ENCODE results near the gene RFT1.

The RFT1 gene

DNA sequence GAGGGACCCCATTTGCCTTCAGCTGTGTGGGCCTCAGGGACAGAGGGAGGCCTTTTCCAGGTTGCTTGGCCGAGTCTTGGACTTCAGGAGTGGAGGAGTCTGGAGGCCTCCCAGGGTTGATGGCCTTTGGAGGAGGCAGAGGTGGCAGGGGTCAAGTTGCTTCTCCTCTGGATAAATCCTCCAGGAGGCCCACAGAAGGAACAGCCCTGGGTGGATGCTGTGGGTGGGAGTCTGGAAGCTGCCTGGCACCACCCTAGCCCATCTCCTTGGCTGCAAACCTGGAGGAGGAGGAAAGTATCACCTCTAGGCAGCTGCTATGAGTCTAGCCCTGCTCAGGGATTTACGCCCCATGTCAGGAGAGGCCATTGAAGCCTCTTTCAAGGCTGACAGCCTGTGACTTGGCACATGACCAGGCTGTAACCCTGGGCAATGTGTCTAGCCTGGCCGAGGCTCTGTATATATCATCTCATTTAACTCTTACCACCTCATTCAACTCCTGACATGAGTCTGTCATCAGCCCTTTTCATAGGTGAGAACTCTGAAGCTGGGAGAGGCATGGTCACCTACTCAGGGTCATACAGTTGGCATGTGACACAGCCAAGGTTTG is 27.8 kb upstream of the RFT1 start:
- ATAC-seq, result no peak
- TF ChIP-seq CSDC2 (CRISPR knock-in tag; IDR thresholded peaks at IDR 0.05) (no peak), ZNF70 (CRISPR knock-in tag; IDR thresholded peaks at IDR 0.05) (no peak), SNAI2 (CRISPR knock-in tag; IDR thresholded peaks at IDR 0.05) (no peak), BACH2 (CRISPR knock-in tag; IDR thresholded peaks at IDR 0.05; ENCODE audit: borderline replicate concordance) (no peak), ZC3H10 (CRISPR knock-in tag; IDR thresholded peaks at IDR 0.05) (no peak), RARB (CRISPR knock-in tag; IDR thresholded peaks at IDR 0.05) (no peak), CREB5 (CRISPR knock-in tag; IDR thresholded peaks at IDR 0.05; ENCODE audit: low read depth) (no peak), ZFP3 (CRISPR knock-in tag; IDR thresholded peaks at IDR 0.05) (no peak), TCF4 (CRISPR knock-in tag; IDR thresholded peaks at IDR 0.05; ENCODE audit: borderline replicate concordance) (no peak), TSHZ2 (CRISPR knock-in tag; IDR thresholded peaks at IDR 0.05) (no peak), ZNF8 (CRISPR knock-in tag; IDR thresholded peaks at IDR 0.05) (no peak), ESRRG (CRISPR knock-in tag; IDR thresholded peaks at IDR 0.05) (no peak), OSR1 (CRISPR knock-in tag; IDR thresholded peaks at IDR 0.05) (no peak), PATZ1 (CRISPR knock-in tag; IDR thresholded peaks at IDR 0.05; ENCODE audit: borderline replicate concordance) (no peak), PPARA (CRISPR knock-in tag; IDR thresholded peaks at IDR 0.05; ENCODE audit: borderline replicate concordance) (no peak)

DNA sequence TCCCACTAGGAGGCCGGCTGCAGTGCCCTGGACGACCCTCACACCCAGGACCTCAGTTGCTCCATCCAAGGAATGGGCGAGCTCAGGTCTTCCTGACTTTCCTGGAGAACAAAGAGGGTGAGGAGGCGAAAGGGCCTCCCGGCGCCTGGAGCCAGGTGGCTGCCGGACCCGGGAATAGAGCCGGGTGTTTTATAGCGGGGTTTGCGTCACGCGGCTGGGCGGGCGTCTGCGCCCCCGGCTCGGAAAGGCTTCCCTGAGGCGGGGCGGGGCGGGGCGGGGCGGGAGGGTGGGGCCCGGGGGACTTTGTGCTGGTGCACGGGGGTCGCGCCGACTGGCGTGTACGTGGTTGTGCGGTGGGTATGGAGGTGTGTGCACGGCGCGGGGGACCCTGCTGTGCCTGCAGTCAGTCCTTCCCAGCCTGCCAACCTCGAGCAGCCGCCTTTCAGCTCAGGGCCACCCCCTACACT is 26.2 kb upstream of the RFT1 start:
- ATAC-seq, result no peak

More for the DNA sequence above, 26.2 kb upstream of the RFT1 start:
- TF ChIP-seq TCF4 (CRISPR knock-in tag; IDR thresholded peaks at IDR 0.05; ENCODE audit: borderline replicate concordance), result no peak
- TF ChIP-seq CREB5 (CRISPR knock-in tag; IDR thresholded peaks at IDR 0.05; ENCODE audit: low read depth), result no peak
- TF ChIP-seq ZNF8 (CRISPR knock-in tag; IDR thresholded peaks at IDR 0.05), result no peak
- no peak for TF ChIP-seq ZNF70 (CRISPR knock-in tag; IDR thresholded peaks at IDR 0.05)
- no peak for TF ChIP-seq PATZ1 (CRISPR knock-in tag; IDR thresholded peaks at IDR 0.05; ENCODE audit: borderline replicate concordance)
- no peak for TF ChIP-seq PPARA (CRISPR knock-in tag; IDR thresholded peaks at IDR 0.05; ENCODE audit: borderline replicate concordance)
- no peak for TF ChIP-seq BACH2 (CRISPR knock-in tag; IDR thresholded peaks at IDR 0.05; ENCODE audit: borderline replicate concordance)
- TF ChIP-seq ARNTL (CRISPR knock-in tag; IDR thresholded peaks at IDR 0.05; ENCODE audit: borderline replicate concordance, low read depth), result no peak
- no peak for TF ChIP-seq RARB (CRISPR knock-in tag; IDR thresholded peaks at IDR 0.05)
- TF ChIP-seq POU6F1 (CRISPR knock-in tag; IDR thresholded peaks at IDR 0.05; ENCODE audit: borderline replicate concordance, low read depth), result no peak
- TF ChIP-seq GLIS3 (CRISPR knock-in tag; IDR thresholded peaks at IDR 0.05), result no peak
- no peak for TF ChIP-seq CSDC2 (CRISPR knock-in tag; IDR thresholded peaks at IDR 0.05)
- no peak for TF ChIP-seq ZC3H10 (CRISPR knock-in tag; IDR thresholded peaks at IDR 0.05)
- TF ChIP-seq, protein P1, sequence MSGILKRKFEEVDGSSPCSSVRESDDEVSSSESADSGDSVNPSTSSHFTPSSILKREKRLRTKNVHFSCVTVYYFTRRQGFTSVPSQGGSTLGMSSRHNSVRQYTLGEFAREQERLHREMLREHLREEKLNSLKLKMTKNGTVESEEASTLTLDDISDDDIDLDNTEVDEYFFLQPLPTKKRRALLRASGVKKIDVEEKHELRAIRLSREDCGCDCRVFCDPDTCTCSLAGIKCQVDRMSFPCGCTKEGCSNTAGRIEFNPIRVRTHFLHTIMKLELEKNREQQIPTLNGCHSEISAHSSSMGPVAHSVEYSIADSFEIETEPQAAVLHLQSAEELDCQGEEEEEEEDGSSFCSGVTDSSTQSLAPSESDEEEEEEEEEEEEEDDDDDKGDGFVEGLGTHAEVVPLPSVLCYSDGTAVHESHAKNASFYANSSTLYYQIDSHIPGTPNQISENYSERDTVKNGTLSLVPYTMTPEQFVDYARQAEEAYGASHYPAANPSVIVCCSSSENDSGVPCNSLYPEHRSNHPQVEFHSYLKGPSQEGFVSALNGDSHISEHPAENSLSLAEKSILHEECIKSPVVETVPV (CRISPR knock-in tag; IDR thresholded peaks at IDR 0.05), result no peak
- TF ChIP-seq TSHZ2 (CRISPR knock-in tag; IDR thresholded peaks at IDR 0.05), result no peak
- TF ChIP-seq ISL1 (CRISPR knock-in tag; IDR thresholded peaks at IDR 0.05), result no peak
- no peak for TF ChIP-seq TOX (CRISPR knock-in tag; IDR thresholded peaks at IDR 0.05; ENCODE audit: borderline replicate concordance)
